ENCODE data around the gene PKP4. TPM values are rescaled to one million over a fixed set of nuclear protein-coding genes. Genes with fewer than 3 reads are reported as not detected.

The PKP4 gene
- total RNA-seq, 4 donors from 2014 or later, result 64.1 to 152 (median 90.2) TPM

- H3K27me3 ChIP-seq, result no peaks in the 10 kb centered on the region
- TF ChIP-seq EP300 (IDR thresholded peaks at IDR 0.05) (no peak), CTCF (IDR thresholded peaks at IDR 0.05) (no peak), POLR2AphosphoS5 (IDR thresholded peaks at IDR 0.05) (no peak), POLR2A (IDR thresholded peaks at IDR 0.05) (no peak)
- no peak for DNase-seq (ENCODE audit: low spot score in 2 of 2)
- 98% methylated on average over 19 of the region's 19 CpGs for WGBS
- no peak overlapping the region for H3K27ac ChIP-seq
- peaks cover 36% of the 10 kb centered on the region for H3K36me3 ChIP-seq
- H3K4me1 ChIP-seq, result no peaks in the 10 kb centered on the region
- no peak overlapping the region for H3K4me3 ChIP-seq
- H3K9me3 ChIP-seq, result no peaks in the 10 kb centered on the region
Observed at GRCh38 chr2:158624961-158625360, 168.2 kb downstream of the PKP4 start.

- 91% methylated on average over 5 of the region's 5 CpGs for WGBS
- DNase-seq (ENCODE audit: low spot score in 2 of 2), result no peak
- no peaks in the 10 kb centered on the region for H3K27me3 ChIP-seq
Observed at GRCh38 chr2:158629116-158629515, 172.4 kb downstream of the PKP4 start.

GRCh38 chr2:158633261-158633660, 176.5 kb downstream of the PKP4 start:
- no peak for DNase-seq (ENCODE audit: low spot score in 2 of 2)
- peaks cover 29% of the 10 kb centered on the region for H3K36me3 ChIP-seq
- WGBS, result 94% methylated on average over 2 of the region's 2 CpGs

More at GRCh38 chr2:158629116-158629515, 172.4 kb downstream of the PKP4 start:
- H3K4me3 ChIP-seq, result no peak overlapping the region
- no peaks in the 10 kb centered on the region for H3K9me3 ChIP-seq
- H3K4me1 ChIP-seq, result no peaks in the 10 kb centered on the region
- H3K27ac ChIP-seq, result no peak overlapping the region
- peaks cover 29% of the 10 kb centered on the region for H3K36me3 ChIP-seq
- TF ChIP-seq EP300 (IDR thresholded peaks at IDR 0.05), result no peak

GRCh38 chr2:158634627-158635026, 177.9 kb downstream of the PKP4 start:
- Histone ChIP-seq H3K4me3 (no peak overlapping the region), H3K36me3 (peaks cover 29% of the 10 kb centered on the region), H3K9me3 (no peaks in the 10 kb centered on the region), H3K4me1 (no peaks in the 10 kb centered on the region), H3K27me3 (no peaks in the 10 kb centered on the region), H3K27ac (no peak overlapping the region)
- TF ChIP-seq POLR2A (IDR thresholded peaks at IDR 0.05) (no peak), POLR2AphosphoS5 (IDR thresholded peaks at IDR 0.05) (no peak), EP300 (IDR thresholded peaks at IDR 0.05) (no peak), CTCF (IDR thresholded peaks at IDR 0.05) (no peak)
- DNase-seq (ENCODE audit: low spot score in 2 of 2), result no peak
- 86% methylated on average over 5 of the region's 5 CpGs for WGBS

More at GRCh38 chr2:158633261-158633660, 176.5 kb downstream of the PKP4 start:
- H3K9me3 ChIP-seq, result no peaks in the 10 kb centered on the region
- no peak overlapping the region for H3K4me3 ChIP-seq
- no peaks in the 10 kb centered on the region for H3K27me3 ChIP-seq
- H3K27ac ChIP-seq, result no peak overlapping the region
- TF ChIP-seq CTCF (IDR thresholded peaks at IDR 0.05), result no peak
- TF ChIP-seq POLR2A (IDR thresholded peaks at IDR 0.05), result no peak
- no peak for TF ChIP-seq POLR2AphosphoS5 (IDR thresholded peaks at IDR 0.05)
- no peak for TF ChIP-seq EP300 (IDR thresholded peaks at IDR 0.05)
- H3K4me1 ChIP-seq, result no peaks in the 10 kb centered on the region

- H3K4me1 ChIP-seq, result no peaks in the 10 kb centered on the region
- WGBS, result 68% methylated on average over 3 of the region's 3 CpGs
- H3K4me3 ChIP-seq, result no peak overlapping the region
- no peaks in the 10 kb centered on the region for H3K27me3 ChIP-seq
- no peak for DNase-seq (ENCODE audit: low spot score in 2 of 2)
- H3K27ac ChIP-seq, result no peak overlapping the region
- TF ChIP-seq POLR2AphosphoS5 (IDR thresholded peaks at IDR 0.05) (no peak), EP300 (IDR thresholded peaks at IDR 0.05) (no peak), CTCF (IDR thresholded peaks at IDR 0.05) (no peak), POLR2A (IDR thresholded peaks at IDR 0.05) (no peak)
- peaks cover 39% of the 10 kb centered on the region for H3K36me3 ChIP-seq
- no peaks in the 10 kb centered on the region for H3K9me3 ChIP-seq
Observed at GRCh38 chr2:158635961-158636601, 179.3 kb downstream of the PKP4 start.
